GM13976 (cell line): ENCODE results near the gene UTS2R.
"Not testable (repeated sequence)": the region's sequence is repeated elsewhere in the genome, so short reads cannot be mapped to it uniquely, and the experiment has no call there.

Experiments
- DNase-seq: peaks from one replicate; pipeline ENCODE4 v3.0.0; 2012; ENCODE audit warnings: low spot score
- in situ Hi-C: fragments of 300-500 bp; cut with MboI; formaldehyde crosslinking; loops from one replicate; pipeline ENCODE4 v1.12.0; 2022; ENCODE audit warnings: low sequenced_read_pairs, mixed read lengths, inconsistent platforms; ENCODE audit not compliant: unreplicated experiment
- TF ChIP-seq, protein P1 (sequence below): IDR thresholded peaks from 2 replicates; pipeline ENCODE4 v1.5.1; 2012; ENCODE audit warnings: borderline replicate concordance, mild to moderate bottlenecking; ENCODE audit not compliant: insufficient read depth; ENCODE audit errors: extremely low read depth, missing control alignments, control extremely low read depth

The UTS2R gene

DNA sequence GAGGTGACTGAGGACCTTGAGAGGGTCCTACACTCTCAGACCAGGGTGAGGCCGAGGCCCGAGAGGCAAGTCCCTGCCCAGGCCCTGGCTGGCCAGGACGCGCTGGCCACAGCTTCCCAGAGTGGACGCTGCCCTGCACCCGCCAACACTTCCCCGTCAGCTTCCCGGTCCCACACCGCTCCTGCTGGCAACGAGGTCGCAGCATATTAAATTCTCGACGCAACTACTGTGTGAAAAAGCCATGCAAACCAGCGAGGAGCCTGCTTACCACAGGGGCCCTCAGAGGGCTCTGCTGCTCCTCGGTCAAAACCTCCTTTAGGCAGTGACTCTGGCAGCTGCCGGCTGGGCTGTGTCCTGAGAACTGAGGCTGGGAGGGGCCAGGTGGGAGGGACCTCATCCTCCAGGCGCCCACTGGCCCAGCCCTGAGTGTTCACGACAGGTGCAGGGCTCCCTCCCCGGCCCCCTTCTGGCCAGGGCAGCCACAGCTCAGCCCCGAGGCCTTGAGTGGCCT is 14.7 kb upstream of the UTS2R start:
- TF ChIP-seq, protein P1, sequence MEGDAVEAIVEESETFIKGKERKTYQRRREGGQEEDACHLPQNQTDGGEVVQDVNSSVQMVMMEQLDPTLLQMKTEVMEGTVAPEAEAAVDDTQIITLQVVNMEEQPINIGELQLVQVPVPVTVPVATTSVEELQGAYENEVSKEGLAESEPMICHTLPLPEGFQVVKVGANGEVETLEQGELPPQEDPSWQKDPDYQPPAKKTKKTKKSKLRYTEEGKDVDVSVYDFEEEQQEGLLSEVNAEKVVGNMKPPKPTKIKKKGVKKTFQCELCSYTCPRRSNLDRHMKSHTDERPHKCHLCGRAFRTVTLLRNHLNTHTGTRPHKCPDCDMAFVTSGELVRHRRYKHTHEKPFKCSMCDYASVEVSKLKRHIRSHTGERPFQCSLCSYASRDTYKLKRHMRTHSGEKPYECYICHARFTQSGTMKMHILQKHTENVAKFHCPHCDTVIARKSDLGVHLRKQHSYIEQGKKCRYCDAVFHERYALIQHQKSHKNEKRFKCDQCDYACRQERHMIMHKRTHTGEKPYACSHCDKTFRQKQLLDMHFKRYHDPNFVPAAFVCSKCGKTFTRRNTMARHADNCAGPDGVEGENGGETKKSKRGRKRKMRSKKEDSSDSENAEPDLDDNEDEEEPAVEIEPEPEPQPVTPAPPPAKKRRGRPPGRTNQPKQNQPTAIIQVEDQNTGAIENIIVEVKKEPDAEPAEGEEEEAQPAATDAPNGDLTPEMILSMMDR, result no peak
- DNase-seq, result no peak
- in situ Hi-C loops, result no loop called here

DNA sequence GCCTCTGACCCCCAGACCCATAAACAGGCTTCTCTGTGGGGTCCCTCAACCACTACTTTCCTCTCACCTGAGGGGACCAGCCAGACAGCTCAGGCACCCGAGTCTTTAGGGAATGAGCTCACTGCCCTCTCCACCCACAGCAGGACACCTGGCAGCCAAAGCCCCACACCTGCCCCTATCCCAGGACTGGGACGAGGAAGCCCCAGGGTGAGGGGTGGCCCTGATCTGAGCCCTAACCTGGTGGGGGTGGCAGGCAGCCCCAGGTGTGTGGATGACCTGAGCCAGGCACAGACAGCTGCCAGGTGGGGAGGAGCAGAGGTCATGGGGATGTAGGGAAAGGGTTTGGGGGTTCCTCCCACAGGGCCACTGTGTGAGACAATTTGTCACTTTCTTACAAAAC is 14.2 kb upstream of the UTS2R start:
- TF ChIP-seq, protein P1, result no peak
- in situ Hi-C loops, result no loop called here
- no peak for DNase-seq

DNA sequence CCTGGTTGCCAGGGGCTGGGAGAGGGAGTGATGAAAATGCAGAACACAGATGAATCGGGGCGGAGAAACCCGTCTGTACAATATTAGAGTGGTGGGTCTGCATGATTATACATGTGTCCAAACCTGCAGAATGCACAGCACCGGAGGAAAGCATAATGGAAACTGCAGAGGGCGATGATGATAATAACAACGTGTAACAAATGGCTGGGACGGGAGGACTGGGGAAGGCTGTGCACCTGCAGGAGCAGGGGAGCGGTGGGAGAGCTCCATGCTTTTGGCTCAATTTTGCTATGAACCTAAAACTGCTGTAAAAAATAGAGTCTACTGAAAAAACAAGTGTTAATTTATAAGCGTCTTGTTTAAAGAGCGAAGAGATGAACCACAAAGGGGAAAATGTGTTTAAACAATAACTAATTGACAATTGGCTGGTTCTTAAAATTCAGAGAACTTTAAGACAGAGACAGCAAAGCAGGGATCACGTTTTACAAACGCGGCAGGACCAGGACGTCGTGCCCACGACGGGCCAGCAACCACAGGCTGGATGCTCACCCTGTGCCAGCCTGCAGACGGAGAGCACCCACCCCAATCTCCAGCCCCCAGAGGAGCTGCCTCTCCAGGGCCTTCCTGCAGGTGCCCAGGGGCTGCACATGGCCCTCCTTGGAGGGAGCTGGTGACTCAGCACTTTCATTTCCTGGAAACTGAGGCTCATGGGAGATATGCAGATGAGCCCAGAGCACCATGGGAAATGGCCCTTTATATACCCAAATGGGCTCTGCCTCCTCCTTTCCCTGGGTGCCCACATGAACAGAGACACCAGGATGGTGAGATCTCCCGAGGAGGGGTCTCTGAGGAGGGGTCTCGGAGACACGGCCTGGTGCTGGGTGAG is 12.9 kb upstream of the UTS2R start, which contains the start of gene TEX19:
Gene TEX19 (plus strand): TSS at position 783 of the 886 bp plus-strand sequence. CDS start 2,904 bp downstream, outside the sequence.
- TF ChIP-seq, protein P1, result no peak
- DNase-seq, result peak; percentile 61
- in situ Hi-C loops, result no loop called here

DNA sequence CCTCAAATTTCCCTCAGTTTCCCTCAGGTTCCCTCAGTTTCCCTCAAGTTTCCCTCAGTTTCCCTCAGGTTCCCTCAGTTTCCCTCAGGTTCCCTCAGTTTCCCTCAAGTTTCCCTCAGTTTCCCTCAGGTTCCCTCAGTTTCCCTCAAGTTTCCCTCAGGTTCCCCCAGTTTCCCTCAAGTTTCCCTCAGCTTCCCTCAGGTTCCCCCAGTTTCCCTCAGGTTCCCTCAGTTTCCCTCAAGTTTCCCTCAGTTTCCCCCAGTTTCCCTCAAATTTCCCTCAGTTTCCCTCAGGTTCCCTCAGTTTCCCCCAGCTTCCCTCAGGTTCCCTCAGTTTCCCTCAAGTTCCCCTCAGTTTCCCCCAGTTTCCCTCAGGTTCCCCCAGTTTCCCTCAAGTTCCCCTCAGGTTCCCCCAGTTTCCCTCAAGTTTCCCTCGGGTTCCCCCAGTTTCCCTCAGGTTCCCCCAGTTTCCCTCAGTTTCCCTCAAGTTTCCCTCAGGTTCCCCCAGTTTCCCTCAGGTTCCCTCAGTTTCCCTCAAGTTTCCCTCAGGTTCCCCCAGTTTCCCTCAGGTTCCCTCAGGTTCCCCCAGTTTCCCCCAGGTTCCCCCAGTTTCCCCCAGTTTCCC is 12.0 kb upstream of the UTS2R start:
- DNase-seq, in situ Hi-C loops: not testable (repeated sequence)

DNA sequence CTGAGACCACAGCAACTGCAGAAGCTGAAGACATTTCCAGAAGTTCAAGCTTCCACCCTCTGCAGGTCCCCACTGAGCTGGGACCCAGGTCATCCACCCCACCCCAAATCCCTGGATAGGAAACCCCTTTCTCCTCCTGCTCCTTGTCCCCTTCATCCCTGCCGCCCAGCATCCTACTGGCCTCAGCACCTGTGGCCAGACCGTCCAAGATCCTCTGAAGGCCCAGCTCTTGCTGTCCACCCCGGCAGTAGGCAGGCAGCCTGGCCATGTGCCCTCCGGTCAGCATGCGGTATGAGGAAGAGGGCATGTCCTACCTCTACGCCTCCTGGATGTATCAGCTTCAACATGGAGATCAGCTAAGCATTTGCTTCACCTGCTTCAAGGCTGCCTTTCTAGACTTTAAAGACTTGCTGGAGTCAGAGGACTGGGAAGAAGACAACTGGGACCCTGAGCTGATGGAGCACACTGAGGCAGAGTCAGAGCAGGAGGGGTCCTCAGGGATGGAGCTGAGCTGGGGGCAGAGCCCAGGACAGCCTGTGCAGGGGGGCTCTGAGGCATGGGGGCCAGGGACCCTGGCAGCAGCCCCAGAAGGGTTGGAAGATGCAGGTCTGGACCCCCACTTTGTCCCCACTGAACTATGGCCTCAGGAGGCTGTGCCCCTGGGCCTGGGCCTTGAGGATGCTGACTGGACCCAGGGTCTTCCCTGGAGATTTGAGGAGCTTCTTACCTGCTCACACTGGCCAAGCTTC is 9.5 kb upstream of the UTS2R start:
- in situ Hi-C loops, result no loop called here
- TF ChIP-seq, protein P1, result no peak
- no peak for DNase-seq

DNA sequence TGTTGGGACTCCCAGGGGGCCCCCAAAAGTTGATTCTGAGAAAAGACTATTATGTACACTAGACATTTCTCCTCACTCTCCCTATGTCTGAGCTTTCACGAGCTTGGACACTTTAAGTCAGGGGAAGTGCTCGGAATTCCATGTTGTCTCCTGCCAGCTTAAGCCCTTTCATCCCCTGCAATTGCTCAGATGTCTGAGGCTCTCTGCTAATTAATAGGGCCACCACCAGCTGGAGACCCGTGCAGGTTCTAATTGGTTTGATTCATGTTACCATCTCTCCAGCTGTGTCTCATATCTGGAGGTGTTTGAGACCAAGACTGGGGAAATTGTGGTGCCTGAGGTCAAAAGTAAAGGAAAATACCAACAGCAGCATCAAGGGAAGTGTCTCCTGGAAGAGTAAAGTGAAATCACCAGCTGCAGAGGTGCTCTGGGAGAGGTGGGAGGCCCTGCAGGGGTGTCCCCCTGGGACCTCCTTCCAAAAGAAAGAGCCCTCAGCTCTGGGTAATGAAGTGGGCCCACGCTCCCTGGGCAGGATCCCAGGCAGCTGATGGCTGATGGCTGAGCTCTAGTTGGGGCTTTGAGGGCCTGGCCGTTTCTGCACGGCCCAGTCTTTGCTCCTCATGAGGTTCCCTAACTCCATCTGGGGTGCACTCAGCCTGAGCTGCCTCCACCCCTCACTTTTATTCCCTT is 5.8 kb upstream of the UTS2R start:
- TF ChIP-seq, protein P1, result no peak
- DNase-seq, result no peak
- in situ Hi-C loops, result no loop called here
